Lower leg skin (tissue), 3 donors: ENCODE data around the gene SVIL.

Source experiments
- CTCF ChIP-seq, 3 donors: fragments of 450-650 bp; IDR thresholded peaks; one replicate each; pipeline ENCODE4 v1.5.1; 2016; ENCODE audit warnings: antibody characterized with exemption in 3 of 3, mild to moderate bottlenecking in 3 of 3, moderate library complexity in 2 of 3
- POLR2A ChIP-seq, 2 donors: fragments of 450-650 bp; IDR thresholded peaks; one replicate each; pipeline ENCODE4 v1.6.1; 2016 to 2017; ENCODE audit warnings: antibody characterized with exemption in 2 of 2, mild to moderate bottlenecking in 1 of 2, moderate library complexity in 1 of 2

- TF ChIP-seq CTCF (IDR thresholded peaks at IDR 0.05) (no peak), POLR2A (IDR thresholded peaks at IDR 0.05) (no peak)
Measured at GRCh38 chr10:29651767-29652166, 17.0 kb upstream of the SVIL start.
